ENCODE measurements around the gene CC2D1A. TPM values are rescaled to one million over a fixed set of nuclear protein-coding genes. Genes with fewer than 3 reads are reported as not detected.
A peak's percentile ranks its signal among the peaks of the same experiment; 100 is the strongest.

CC2D1A gene
- polyA plus RNA-seq, 12 donors: 7.6 to 28.3 (median 12.1) TPM; not detected in 1

DNA sequence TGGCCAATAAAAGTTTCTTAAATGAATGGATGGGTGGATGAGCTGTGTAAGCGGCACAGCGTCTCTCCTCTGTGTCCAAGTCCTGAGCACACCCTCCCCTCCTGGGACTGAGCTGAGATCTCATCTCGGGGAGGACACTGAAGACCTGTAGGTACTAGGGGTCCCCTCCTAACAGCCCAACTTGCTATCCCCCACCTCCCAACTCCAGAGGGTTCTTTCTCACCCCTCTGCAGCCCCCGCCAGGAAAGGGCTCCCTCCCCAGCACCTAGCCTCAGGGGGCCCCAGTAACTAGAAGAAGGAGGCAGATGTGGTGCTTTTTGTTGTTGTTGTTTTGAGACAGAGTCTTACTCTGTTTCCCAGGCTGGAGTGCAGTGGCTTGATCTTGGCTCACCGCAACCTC, 30.2 kb upstream of the CC2D1A start:
- DNase-seq: no peak

DNA sequence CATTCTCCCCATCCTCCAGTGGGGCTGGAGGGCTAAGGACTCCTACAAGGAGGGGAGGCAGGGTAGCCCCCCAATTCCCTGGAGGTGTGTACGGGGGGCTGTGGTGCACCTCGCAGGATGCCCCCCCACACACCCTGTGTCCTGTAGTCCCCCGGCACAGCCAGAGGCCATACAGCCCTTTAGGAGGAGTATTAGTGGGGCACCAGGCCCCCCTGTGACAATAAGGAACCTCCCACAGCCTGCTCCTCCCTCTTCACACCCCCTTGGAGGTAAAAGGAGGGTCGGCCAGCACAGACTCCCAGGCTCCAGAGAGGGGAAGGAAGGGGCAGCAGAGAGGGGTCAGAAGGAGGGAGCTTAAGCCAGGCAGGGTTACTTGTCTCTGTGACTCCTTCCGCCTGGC, 29.2 kb upstream of the CC2D1A start, which contains the start of gene NANOS3:
TSS of gene NANOS3 (plus strand) at position 301 of the 400 bp plus-strand sequence. CDS start 115 bp downstream, outside the sequence.
- DNase-seq: no peak

DNA sequence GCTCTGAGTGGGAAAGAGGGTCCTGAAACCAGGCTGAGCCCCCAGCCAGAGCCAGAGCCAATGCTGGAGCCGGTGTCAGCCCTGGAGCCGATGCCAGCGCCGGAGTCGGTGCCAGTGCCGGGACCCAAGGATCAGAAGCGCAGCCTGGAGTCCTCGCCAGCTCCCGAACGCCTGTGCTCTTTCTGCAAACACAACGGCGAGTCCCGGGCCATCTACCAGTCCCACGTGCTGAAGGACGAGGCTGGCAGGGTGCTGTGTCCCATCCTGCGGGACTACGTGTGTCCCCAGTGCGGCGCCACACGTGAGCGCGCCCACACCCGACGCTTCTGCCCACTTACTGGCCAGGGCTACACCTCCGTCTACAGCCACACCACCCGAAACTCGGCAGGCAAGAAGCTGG, 28.7 kb upstream of the CC2D1A start:
- DNase-seq: no peak

DNA sequence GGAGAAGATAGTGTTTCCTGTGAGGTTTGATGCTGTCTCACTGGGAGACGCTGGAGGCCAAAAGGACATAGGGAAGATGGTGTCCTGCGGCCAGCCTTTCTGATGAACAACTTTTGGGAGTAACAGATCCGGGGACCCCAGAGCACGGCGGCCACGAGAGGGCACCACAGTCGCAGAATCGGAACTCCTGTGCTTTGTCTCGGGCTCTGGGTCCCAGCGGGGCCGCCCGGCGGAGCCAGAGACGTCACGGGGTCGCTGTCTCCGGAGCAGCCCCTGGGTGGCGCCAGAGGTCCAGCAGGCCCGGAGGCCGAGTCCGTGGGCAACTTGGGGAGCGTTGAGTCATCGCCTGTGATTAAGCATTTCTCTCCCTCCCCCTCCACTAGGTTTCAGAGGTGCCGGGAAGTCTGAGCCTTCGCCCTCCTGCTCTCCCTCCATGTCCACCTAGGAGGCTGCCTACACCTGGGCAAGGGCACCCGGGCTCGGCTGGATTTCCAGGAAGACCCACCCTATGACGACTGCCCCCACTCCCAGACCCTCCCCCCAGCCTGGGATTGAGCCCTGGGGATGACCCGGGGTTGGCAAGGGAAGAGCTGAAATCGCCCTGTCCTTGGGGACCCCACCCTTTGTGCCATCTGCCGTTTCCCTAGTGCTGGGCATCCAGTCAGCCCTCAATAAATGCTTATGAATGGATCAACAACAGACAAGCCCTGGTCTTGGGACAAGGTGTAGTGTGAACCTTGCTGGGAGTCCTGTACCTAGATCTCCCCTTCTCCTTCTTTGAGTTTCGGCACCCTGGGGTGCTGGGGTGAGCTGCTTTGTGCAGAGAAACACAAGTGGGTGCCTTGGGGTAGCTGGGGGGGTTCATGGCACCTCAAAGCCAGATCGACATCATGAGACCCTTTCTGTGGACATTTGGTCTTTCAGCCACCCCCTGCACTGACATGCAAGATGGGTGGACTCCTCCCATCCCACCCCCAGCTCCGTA, 25.6 kb upstream of the CC2D1A start:
- DNase-seq: peak; percentile 96

DNA sequence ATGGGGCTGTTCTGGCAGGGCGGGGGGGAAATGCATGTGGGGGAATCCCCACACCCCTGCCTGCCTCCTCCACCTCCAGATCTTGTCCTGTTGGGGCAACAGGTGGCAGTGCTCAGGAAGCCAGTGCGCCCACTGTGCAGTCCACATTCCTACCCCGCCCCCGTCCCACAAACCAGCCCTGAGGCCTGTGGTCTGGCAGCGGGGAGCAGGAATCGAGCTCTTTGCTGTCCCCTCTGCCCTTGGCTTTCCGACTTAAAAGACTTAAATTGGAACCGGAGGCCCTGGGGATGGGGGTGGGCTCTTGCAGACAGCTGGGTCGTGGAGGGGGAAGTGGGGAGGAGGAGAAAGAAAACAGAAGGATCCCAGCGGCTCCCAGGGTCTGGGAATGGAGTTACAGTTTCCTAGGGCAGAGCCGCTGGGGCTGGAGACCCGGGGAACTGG, 24.7 kb upstream of the CC2D1A start:
- DNase-seq: no peak

DNA sequence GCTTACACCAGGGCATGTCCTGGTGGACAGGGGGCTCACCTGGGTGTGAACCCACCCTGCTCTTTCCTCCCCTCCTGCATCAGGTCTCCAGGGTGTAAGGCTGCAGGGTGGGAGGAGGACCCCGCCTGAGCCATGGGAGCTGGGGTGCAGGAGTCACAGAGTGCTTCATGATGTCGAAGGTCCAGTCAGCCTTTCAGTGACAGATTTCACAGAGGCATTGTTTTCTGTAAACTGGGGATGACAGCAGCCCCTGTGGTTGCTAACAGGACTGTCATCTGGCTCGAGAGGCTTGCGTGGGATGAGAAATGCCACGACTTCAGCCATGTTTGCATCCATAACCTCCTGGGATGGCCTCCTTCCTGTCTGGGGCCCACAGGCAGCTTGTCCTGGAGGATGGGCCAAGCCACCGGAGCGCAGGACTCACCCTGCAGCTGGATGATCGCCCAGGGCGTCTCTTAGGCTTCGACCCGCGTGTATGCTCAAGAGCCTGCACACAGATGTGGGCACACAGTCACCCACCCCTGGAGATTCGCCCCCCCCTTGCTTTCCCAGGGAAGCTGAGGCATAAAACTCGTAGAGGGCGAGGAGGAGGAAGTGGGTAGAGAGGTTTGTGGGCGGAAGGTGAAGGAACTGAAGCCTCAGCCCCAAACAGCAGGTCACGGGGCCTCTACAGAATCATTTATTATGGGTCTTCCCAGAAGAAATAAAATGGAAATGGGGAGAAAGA, 24.1 kb upstream of the CC2D1A start:
- no peak for DNase-seq

DNA sequence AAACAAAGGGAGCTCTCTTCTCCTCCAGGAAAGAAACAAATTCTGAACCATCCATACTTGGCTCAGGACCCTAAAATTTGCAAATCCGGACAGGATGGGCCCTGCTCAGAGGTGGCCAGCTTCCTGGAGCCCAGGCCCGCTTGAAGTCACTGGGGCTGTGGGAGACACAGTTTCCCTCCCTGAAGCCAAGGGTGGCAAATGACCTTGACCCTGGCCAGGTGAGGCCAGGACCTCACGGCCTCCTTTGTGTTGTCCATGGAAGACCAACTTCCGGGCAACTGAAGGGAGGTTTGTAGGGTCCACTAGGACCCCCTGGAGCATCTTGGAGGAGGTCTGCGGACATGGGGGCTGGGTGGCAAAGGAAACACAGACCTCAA, 23.6 kb upstream of the CC2D1A start:
- no peak for DNase-seq

DNA sequence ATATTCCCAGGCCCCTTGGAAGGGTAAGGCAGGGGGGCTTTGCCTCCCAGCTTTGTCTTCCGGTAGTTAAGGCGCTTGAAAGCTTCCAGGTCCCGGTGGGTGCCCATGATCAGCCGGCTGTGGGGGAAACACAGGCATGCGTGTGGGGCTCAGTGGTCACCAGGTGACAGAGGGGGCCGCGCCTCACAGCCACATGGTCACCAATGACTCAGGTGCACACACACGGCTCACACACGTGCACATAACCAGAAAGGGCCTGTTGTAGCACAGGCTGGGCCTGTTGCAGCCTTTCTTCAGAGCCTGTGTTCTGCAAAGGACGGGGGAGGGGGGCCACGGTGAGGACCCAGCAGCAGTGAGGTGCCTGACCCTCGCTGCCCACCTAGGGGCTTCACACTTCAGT, 23.2 kb upstream of the CC2D1A start:
- DNase-seq: no peak

DNA sequence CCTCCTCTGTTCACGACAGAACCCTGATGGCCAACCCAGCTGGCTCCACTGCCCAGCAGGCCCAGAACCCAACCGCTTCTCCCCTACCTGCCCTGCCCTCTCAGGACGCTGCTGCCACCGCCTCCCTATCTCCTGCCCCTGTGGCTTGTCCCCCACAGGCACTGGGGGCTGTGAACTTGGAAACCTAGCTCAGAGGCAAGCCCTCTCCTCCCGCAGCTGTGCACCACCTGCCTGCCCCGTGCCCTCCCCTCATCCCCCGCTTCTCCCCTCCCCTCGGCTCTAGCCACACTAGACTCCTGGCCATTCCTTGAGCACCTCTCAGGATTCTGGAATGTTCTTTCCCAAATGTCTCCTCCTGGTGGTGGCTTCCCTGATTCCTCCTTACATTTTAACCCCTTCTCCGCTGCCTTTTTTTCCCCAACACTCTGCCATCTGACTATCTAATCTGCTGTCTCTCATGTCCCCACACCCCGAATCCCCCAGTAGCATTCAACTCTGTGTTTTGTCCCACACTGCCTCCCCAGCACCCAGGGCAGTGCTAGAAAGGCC, 22.4 kb upstream of the CC2D1A start:
- no peak for DNase-seq

DNA sequence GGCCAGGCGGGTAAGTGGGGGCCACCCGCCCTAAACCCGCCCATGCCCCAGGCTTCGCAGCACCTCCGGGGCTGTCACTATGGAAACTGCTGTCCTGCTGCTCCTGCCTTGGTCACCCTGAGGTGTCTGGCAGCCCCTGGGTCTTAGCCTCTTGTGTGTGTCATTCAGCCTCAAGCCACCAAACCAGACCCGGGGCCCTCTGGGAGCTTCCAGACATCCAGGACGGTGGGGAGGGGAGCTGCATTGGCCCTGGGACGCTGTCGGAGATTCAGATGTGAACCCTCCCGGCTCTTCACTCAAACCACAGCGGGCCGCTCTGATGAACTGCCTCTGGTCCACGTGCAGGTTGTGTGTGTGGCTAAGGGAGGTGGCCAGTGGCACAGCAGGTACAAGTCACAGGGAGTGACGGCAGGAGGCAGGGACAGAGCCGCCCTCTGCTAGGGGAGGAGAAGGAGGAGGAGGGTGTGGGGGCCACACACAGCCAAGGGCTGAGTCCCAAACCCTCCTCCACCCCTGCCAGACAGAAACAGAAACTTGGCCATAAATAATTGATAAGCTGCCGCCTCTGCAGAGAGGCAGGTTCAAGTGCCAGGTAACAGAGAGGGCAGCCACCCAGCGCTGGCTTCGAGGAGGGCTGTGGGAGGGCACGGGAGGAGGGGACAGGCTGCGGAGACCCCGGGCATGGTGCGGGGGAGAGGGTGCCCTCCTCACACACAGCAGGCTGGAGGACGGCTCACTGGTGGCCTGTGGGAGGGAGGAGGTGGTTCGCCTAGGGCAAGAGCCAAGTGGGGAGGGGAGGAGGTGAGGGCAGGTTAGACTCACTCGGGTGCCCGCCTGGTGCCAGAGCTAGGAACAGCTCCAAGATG, 21.0 kb upstream of the CC2D1A start:
- no peak for DNase-seq

DNA sequence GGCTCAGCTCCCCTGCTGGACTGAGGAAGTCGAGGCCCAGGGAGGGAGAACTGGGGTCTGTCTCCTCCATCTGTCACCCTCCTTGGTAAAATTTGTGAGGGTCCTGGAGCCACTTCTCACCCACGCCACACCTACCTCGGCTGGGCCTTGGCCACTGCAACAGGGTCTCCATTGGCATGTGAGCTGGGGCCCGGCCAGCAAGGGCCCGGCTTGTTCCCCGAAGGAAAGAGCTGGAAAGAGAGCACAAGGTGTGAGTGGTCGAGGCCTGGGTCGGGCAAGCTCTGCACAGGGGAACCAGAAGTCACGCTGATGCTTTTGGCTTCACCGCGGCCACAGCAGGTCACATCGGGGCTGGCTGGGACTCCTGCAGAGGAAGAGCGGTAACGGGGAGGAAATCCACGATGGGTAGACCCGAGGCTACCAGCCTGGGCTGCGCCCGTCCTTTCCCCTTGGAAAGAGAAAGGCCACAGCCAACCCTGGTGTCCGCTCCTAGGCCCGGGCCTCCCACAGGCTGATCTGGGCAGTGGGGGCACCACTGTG, 20.1 kb upstream of the CC2D1A start:
- no peak for DNase-seq

DNA sequence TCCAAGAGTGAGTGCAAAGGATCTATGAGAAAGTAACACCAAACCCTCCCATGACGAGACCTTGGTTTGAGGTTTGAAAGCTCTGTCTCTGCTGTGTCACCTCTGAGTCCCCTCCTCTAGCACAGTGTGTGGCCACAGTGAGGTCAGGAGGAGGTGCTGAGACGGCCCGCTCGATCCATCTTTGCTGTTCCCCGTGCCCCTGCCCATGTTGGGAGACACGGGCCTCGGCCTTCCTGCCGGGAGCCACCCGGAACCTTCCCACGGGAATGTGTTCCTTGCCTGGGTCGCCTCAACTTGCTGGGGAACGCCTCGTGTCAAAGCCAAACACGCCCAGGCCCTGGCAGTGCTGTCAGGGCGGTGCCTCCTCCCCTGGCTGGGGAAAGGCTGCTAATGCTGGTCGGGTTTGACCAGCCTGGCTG, 19.0 kb upstream of the CC2D1A start:
- DNase-seq: no peak

DNA sequence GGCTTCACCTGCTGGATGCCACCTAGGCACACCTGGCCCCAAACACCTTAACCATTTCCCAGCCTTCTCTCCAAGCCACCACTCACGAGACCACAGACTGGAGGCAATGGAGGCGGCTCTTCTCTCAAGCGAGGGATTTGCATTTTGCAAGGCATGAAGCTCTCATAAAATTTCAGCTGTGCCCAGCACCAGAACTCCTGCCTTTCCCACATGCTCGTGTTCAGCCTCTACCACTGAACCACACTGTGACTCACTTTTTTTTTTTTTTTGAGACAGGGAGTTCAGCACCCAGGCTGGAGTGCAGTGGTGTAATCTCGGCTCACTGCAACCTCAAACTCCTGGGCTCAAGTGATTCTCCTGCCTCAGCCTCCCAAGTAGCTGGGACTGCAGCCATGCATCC, 18.5 kb upstream of the CC2D1A start:
- DNase-seq: no peak

DNA sequence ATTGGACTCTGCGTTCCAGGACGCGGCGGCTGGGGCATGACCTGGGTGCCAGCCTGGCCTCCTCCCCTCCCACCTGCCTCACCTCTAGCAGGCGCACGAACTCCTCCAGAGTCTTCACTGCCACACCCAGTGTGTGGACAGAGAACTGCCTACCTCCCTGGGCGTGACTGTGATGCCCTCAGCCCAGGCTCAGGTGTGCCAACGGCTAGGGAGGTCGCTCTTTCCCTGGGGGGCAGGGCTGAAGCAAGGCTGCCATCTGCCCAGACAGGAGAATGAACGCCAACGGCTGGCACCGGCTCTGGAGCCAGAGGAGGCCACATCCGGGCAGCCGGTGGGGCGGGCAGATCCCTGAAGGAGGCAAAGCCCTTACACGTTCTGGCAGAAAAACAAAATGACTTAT, 17.7 kb upstream of the CC2D1A start:
- no peak for DNase-seq

DNA sequence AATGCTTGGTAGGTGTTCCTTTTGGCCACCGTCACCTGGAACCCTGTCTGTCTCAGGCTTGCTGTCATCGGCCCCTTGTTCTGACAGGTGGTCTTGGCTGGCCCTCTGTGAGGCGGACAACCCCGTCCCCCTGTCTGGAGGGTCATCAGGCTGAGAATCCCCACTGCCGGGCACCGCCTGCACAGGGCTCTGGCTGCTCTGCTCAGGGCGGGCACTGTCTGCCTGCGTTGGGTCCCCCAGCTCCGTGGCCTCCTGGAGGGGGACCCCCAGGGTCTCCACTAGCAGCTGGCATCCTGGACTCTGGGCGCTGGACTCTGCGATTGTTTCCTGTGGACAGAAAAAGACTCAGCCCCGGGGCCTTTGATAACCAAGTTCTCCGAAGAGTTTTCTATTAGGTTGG, 15.9 kb upstream of the CC2D1A start:
- DNase-seq: no peak

DNA sequence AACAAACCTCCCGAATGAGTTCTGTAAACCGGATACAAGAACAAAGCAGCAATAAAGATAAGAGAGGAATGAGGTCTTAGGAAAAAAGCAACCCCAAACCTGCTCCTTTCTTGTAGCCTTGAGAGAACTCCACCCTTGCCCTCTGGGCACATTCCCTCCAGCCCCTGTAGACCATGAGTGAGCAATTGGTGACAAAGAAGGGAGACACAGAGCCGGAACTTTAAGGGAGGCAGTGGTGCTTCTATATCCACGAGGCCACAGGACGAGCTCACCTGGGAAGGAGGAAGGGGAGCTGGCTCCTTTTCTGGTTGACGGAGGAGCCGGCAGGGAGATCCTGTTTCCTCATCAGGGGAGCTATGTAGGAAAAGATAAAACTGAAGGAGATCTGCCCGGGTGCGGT, 13.1 kb upstream of the CC2D1A start:
- DNase-seq: no peak

DNA sequence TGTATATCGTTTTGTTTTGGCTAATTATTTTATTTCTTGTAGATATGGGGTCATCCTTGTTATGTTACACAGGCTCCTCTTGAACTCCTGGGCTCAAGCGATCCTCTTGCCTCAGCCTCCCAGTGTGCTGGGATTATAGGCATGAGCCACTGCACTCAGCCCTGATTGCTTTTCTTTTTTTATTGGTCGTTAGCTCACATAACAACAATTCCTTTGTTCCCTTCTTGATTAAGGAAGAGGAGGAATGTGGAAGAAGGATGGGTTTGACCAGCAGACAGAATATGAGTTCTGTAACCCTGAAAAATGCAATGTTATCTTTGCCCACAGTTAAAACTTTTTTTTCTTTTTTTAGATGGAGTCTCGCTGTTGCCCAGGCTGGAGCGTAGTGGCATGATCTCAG, 11.4 kb upstream of the CC2D1A start:
- DNase-seq: no peak

DNA sequence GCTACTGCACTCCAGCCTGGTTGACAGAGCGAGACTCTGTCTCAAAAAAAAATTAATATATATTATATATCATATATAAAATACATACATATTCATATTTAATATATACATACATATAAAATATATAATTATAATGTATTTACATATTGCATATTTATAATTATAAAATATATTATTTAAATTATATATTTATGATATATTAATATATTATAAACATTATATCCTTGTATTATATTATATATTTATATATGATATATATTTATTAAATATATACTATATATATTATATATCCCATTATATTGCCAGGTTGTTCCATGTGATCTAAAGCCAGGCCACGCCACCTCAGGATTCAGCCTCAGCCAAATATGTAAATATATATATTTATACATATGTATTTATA, 9.8 kb upstream of the CC2D1A start:
- no peak for DNase-seq

DNA sequence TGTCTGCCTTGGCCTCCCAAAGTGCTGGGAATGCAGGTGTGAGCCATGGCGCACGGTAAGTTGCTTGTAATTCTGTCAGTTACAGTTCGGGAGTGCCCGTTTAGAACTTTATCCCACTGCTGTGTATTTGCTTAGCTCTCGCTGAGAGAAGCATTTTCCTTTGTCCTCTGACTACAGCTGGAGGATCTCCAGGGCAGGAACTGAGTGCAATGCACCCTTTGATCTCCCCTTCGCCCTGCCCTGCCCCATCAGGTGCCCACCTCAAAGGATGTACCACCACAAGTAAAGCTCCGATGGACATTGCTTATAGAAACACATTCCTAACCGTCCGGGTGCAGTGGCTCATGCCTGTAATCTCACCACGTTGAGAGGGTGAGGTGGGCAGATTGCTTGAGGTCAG, 6.6 kb upstream of the CC2D1A start:
- DNase-seq: no peak

DNA sequence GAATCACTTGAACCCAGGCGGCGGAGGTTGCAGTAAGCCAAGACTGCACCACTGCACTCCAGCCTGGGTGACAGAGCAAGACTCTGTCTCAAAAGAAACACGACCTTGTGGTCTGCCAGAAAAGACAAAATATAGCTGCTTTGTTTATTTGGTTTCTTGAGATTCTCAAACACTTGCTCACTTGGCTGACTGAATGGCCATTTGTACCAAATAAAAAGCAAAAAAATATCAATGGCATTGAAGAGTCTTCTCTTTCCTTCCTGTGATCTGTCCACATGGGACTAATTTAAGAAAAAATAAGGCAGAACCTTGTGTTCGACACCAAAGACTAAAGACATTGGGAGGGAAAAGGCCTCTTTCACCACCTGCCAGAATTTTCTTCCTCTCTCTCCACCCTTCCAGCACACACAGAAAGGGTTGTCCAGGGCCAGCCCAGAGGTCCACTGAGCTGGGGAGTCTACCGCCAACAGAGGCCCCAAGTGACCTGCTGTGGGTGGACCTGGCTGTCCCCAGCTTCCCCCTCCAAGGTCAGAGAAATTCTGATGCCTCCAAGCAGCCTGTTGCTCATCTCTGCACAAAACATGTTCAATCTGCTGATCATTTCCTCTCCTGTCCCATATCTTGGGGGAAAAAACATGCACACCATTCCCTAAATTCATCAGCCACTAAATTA, 6.0 kb upstream of the CC2D1A start:
- no peak for DNase-seq
